Lower leg skin (tissue), 4 donors: ENCODE results near the gene LIPG. TPM values are rescaled to one million over a fixed set of nuclear protein-coding genes. Genes with fewer than 3 reads are reported as not detected.

Experiments used
- DNase-seq, 2 donors: peaks; one replicate each; pipeline ENCODE4 v3.0.0-alpha.2; 2019; ENCODE audit warnings: low spot score in 2 of 2
- H3K4me3 ChIP-seq: fragments of 200-600 bp; sonication (generic); 2 replicates; pipeline ENCODE4 v1.5.1; 2017; ENCODE audit warnings: mild to moderate bottlenecking, low read depth; ENCODE audit not compliant: poor library complexity, severe bottlenecking
- POLR2A ChIP-seq, 2 donors: fragments of 450-650 bp; IDR thresholded peaks; one replicate each; pipeline ENCODE4 v1.6.1; 2016 to 2017; ENCODE audit warnings: antibody characterized with exemption in 2 of 2, mild to moderate bottlenecking in 1 of 2, moderate library complexity in 1 of 2
- WGBS, 2 donors: methylation state at CpG; one replicate each; pipeline ENCODE4 v1.1.5; 2018; 5-methylcytosine and 5-hydroxymethylcytosine counted together
- intact Hi-C: fragments of 100-400 bp; cut with DNase I; formaldehyde crosslinking; loops from one replicate; pipeline ENCODE4 v1.15.0; 2023; ENCODE audit warnings: low total_unique reads
- total RNA-seq, 4 donors: library from RNA; depleted of rRNA; stranded (reverse); fragments of >200 nt; gene quantifications; one replicate each; pipeline ENCODE4 v1.1.0, GENCODE V29; 2016
- TF ChIP-seq, protein P1 (sequence below), 3 donors: fragments of 450-650 bp; IDR thresholded peaks; one replicate each; pipeline ENCODE4 v1.5.1; 2016; ENCODE audit warnings: antibody characterized with exemption in 3 of 3, mild to moderate bottlenecking in 3 of 3, moderate library complexity in 2 of 3

The LIPG gene
- total RNA-seq, 4 donors from 2014 or later = 0.23 to 3.6 (median 2.0) TPM

- no peak for TF ChIP-seq POLR2A (IDR thresholded peaks at IDR 0.05)
- TF ChIP-seq, protein P1, sequence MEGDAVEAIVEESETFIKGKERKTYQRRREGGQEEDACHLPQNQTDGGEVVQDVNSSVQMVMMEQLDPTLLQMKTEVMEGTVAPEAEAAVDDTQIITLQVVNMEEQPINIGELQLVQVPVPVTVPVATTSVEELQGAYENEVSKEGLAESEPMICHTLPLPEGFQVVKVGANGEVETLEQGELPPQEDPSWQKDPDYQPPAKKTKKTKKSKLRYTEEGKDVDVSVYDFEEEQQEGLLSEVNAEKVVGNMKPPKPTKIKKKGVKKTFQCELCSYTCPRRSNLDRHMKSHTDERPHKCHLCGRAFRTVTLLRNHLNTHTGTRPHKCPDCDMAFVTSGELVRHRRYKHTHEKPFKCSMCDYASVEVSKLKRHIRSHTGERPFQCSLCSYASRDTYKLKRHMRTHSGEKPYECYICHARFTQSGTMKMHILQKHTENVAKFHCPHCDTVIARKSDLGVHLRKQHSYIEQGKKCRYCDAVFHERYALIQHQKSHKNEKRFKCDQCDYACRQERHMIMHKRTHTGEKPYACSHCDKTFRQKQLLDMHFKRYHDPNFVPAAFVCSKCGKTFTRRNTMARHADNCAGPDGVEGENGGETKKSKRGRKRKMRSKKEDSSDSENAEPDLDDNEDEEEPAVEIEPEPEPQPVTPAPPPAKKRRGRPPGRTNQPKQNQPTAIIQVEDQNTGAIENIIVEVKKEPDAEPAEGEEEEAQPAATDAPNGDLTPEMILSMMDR (IDR thresholded peaks at IDR 0.05) = no peak
- 74 to 82% methylated on average over 6 of the region's 6 CpGs for WGBS, 2 donors
- intact Hi-C loops = no loop called here
- H3K4me3 ChIP-seq = no peak overlapping the region
- DNase-seq = no peak
These were observed 24.5 kb upstream of the LIPG start for GRCh38 chr18:49537232-49537896.

DNA sequence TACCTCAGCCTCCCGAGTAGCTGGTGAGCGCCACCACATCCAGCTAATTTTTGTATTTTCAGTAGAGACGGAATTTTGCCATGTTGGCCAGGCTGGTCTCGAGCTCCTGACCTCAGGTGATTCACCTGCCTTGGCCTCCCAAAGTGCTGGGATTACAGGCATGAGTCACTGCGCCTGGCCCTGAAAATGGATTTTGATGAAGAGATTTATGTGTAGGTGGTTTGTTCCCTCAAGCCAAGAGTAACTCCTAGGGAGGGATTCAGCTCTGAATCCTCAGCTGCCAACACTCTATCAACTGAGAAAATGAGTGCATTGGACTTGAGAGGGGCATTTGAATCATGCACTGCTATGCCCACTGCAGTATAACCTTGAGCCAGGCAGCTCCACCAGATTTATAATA, 17.5 kb upstream of the LIPG start:
- H3K4me3 ChIP-seq = no peak overlapping the region
- no peak for TF ChIP-seq POLR2A (IDR thresholded peaks at IDR 0.05)
- TF ChIP-seq, protein P1 (IDR thresholded peaks at IDR 0.05) = no peak
- WGBS, 2 donors = 64 to 71% methylated on average over 5 of the region's 5 CpGs
- intact Hi-C loops = no loop called here
- peak in 1 of 2 donors; percentile 9 for DNase-seq

- WGBS, 2 donors = 90 to 97% methylated on average over 1 of the region's 1 CpG
- TF ChIP-seq POLR2A (IDR thresholded peaks at IDR 0.05) = no peak
- DNase-seq = no peak
- no peak overlapping the region for H3K4me3 ChIP-seq
- intact Hi-C loops = no loop called here
These were observed 15.6 kb upstream of the LIPG start for GRCh38 chr18:49546278-49546677.

DNA sequence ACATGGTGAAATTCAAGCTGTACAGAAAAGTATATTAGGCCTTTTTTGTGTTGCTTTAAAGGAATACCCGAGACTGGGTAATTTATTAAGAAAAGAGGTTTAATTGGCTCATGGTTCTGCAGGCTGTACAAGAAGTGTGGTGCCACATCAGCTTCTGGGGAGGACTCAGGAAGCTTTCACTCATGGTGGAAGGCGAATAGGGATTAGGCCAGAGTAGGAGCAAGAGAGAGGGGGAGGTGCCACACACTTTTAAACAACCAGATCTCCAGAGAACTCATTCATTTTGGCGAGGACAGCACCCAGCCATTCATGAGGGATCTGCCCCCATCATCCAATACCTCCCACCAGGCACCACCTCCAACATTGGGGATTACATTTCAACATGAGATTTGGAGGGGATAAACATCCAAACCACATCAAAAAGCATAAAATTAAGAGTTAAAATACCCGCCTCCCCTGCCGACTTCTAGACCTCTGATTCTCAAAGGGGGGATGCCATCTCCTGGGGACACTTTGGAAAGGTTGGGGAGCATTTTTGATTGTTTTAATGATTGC, 15.1 kb upstream of the LIPG start:
- TF ChIP-seq, protein P1 (IDR thresholded peaks at IDR 0.05) = no peak
- TF ChIP-seq POLR2A (IDR thresholded peaks at IDR 0.05) = no peak
- WGBS, 2 donors = 89 to 91% methylated on average over 5 of the region's 5 CpGs
- intact Hi-C loops = no loop called here
- peak in 1 of 2 donors; percentile 23 for DNase-seq
- no peak overlapping the region for H3K4me3 ChIP-seq

- intact Hi-C loops = no loop called here
- peak in 1 of 2 donors; percentile 8 for DNase-seq
- H3K4me3 ChIP-seq = no peak overlapping the region
- WGBS, 2 donors = 24 to 32% methylated on average over 1 of the region's 1 CpG
- TF ChIP-seq POLR2A (IDR thresholded peaks at IDR 0.05) = no peak
- TF ChIP-seq, protein P1 (IDR thresholded peaks at IDR 0.05) = no peak
These were observed 14.2 kb upstream of the LIPG start for GRCh38 chr18:49547701-49548100.

GRCh38 chr18:49548229-49548636, 13.6 kb upstream of the LIPG start:
- intact Hi-C loops = no loop called here
- WGBS, 2 donors = 69 to 71% methylated on average over 1 of the region's 1 CpG
- H3K4me3 ChIP-seq = no peak overlapping the region
- TF ChIP-seq, protein P1 (IDR thresholded peaks at IDR 0.05) = no peak
- TF ChIP-seq POLR2A (IDR thresholded peaks at IDR 0.05) = no peak
- peak in 1 of 2 donors; percentile 7 for DNase-seq
